ENCODE measurements around the gene MEA1.
A peak's percentile ranks its signal among the peaks of the same experiment; 100 is the strongest.
"Not testable (repeated sequence)": the region's sequence is repeated elsewhere in the genome, so short reads cannot be mapped to it uniquely, and the experiment has no call there.

Gene MEA1

DNA sequence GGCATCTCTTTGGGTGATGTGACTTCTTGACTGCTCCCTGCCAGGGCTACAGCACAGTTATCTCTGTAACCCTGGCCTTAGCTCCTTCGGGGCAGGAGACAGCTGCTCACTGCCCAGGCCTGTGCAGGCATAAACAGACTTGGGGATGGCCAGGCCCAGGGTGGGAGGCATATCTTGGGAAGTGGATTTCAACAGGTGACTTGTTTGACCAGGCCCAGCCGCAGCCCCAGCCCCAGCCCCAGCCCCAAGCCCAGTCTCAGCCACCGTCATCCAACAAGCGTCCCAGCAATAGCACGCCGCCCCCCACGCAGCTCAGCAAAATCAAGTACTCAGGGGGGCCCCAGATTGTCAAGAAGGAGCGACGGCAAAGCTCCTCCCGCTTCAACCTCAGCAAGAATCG lies 7.5 kb downstream of the MEA1 start:
- DNase-seq (ENCODE audit: low spot score in 2 of 2) (no peak), ATAC-seq (no peak)
- Mint-ChIP-seq H3K4me3 (no peak overlapping the region), H3K36me3 (peaks cover 79% of the 10 kb centered on the region), H3K27ac (no peak overlapping the region), H3K9me3 (no peaks in the 10 kb centered on the region), H3K4me1 (peaks cover under 1% of the 10 kb centered on the region)

DNA sequence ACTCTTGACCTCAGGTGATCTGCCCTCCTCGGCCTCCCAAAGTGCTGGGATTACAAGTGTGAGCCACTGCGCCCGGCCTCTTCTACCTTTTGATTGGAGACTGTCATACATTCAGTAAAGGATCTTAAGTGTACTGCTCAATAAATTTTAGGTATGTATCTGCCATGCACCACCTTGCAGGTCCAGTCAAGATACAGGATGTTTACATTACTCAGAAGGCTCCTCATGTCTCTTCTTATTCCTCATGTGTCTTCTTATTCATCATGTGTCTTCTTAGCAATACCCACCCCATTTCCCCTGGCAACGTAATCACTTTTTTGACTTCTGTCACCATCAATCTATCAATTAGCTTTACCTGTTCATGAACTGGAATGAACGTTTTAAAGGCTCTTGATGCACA lies 7.9 kb downstream of the MEA1 start:
- ATAC-seq = no peak
- no peaks in the 10 kb centered on the region for H3K4me1 Mint-ChIP-seq
- no peak for DNase-seq (ENCODE audit: low spot score in 2 of 2)
- H3K9me3 Mint-ChIP-seq = no peaks in the 10 kb centered on the region
- no peak overlapping the region for H3K27ac Mint-ChIP-seq
- H3K4me3 Mint-ChIP-seq = no peak overlapping the region
- H3K36me3 Mint-ChIP-seq = peaks cover 75% of the 10 kb centered on the region

DNA sequence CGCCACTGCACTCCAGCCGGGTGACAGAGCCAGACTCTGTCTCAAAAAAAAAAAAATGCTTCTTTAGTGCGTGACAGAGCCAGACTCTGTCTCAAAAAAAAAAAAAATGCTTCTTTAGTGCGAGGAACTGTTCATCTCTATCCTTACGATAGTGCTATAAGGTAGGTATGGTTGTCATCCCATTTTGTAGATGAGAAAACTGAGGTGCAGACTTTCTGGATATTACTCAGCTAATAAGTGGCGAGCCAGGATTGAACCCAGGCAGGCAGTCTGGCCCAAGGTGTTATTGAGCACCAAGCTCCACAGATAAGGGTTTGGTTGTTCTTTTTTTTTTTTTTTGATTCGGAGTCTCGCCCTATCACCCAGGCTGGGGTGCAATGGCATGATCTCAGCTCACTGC lies 11.9 kb downstream of the MEA1 start:
- no peaks in the 10 kb centered on the region for H3K9me3 Mint-ChIP-seq
- no peak overlapping the region for H3K27ac Mint-ChIP-seq
- H3K4me3 Mint-ChIP-seq = no peak overlapping the region
- H3K4me1 Mint-ChIP-seq = no peaks in the 10 kb centered on the region
- no peak for ATAC-seq
- DNase-seq (ENCODE audit: low spot score in 2 of 2) = no peak
- H3K36me3 Mint-ChIP-seq = peaks cover 38% of the 10 kb centered on the region

GRCh38 chr6:42998205-42998604 lies 15.5 kb downstream of the MEA1 start:
- H3K4me1 Mint-ChIP-seq, H3K27ac Mint-ChIP-seq: not testable (repeated sequence)
- peaks cover 11% of the 10 kb centered on the region for H3K36me3 Mint-ChIP-seq

GRCh38 chr6:42996513-42996912 lies 17.2 kb downstream of the MEA1 start:
- Mint-ChIP-seq H3K36me3 (peaks cover 11% of the 10 kb centered on the region), H3K9me3 (no peaks in the 10 kb centered on the region), H3K27ac (no peak overlapping the region)

More at GRCh38 chr6:42998205-42998604, 15.5 kb downstream of the MEA1 start:
- not testable (repeated sequence) for H3K4me3 Mint-ChIP-seq; DNase-seq (ENCODE audit: low spot score in 2 of 2); ATAC-seq; H3K9me3 Mint-ChIP-seq

GRCh38 chr6:42993445-42993844 lies 20.3 kb downstream of the MEA1 start:
- ATAC-seq (no peak), DNase-seq (ENCODE audit: low spot score in 2 of 2) (no peak)
- Mint-ChIP-seq H3K27ac (peak overlapping the region; percentile 20), H3K36me3 (peaks cover 35% of the 10 kb centered on the region), H3K4me3 (no peak overlapping the region), H3K9me3 (no peaks in the 10 kb centered on the region), H3K4me1 (peaks cover 6% of the 10 kb centered on the region)

More at GRCh38 chr6:42996513-42996912, 17.2 kb downstream of the MEA1 start:
- no peaks in the 10 kb centered on the region for H3K4me1 Mint-ChIP-seq
- no peak for ATAC-seq
- no peak overlapping the region for H3K4me3 Mint-ChIP-seq
- no peak for DNase-seq (ENCODE audit: low spot score in 2 of 2)

- DNase-seq (ENCODE audit: low spot score in 2 of 2) = no peak
- H3K4me1 Mint-ChIP-seq = peaks cover 40% of the 10 kb centered on the region
- H3K36me3 Mint-ChIP-seq = peaks cover 39% of the 10 kb centered on the region
- no peaks in the 10 kb centered on the region for H3K9me3 Mint-ChIP-seq
- peak overlapping the region; percentile 60 for H3K27ac Mint-ChIP-seq
- ATAC-seq = no peak
- H3K4me3 Mint-ChIP-seq = no peak overlapping the region
Measured at GRCh38 chr6:42989923-42990322, 23.8 kb downstream of the MEA1 start.

DNA sequence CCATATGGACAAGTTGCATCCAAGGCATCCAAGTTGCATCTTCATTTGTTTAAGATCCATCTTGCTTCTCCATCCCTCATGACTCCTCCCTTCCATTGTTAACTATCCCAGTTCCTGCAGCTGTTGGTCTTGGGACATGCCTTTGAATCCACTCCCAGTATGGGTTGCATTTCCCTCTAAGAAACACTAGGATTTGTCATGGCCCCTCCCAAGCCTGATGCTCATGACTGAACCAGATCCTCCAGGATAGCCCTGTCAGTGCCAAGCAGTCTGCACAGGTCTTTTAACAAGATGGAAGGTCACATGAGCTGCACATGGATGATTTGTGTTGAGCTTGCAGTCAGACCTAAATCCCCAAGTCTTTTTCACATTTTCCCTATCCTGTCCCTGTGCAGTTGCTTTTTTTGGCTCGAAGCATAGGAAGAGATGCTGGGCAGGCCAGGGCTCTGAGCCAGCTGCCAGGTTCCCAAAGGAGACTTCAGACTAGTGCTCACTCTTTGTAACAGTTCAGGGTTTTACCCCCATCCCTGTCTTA lies 25.2 kb downstream of the MEA1 start:
- H3K4me1 Mint-ChIP-seq = peaks cover 48% of the 10 kb centered on the region
- no peak overlapping the region for H3K4me3 Mint-ChIP-seq
- no peak for ATAC-seq
- no peak for DNase-seq (ENCODE audit: low spot score in 2 of 2)
- peaks cover 46% of the 10 kb centered on the region for H3K36me3 Mint-ChIP-seq
- H3K27ac Mint-ChIP-seq = no peak overlapping the region
- no peaks in the 10 kb centered on the region for H3K9me3 Mint-ChIP-seq

DNA sequence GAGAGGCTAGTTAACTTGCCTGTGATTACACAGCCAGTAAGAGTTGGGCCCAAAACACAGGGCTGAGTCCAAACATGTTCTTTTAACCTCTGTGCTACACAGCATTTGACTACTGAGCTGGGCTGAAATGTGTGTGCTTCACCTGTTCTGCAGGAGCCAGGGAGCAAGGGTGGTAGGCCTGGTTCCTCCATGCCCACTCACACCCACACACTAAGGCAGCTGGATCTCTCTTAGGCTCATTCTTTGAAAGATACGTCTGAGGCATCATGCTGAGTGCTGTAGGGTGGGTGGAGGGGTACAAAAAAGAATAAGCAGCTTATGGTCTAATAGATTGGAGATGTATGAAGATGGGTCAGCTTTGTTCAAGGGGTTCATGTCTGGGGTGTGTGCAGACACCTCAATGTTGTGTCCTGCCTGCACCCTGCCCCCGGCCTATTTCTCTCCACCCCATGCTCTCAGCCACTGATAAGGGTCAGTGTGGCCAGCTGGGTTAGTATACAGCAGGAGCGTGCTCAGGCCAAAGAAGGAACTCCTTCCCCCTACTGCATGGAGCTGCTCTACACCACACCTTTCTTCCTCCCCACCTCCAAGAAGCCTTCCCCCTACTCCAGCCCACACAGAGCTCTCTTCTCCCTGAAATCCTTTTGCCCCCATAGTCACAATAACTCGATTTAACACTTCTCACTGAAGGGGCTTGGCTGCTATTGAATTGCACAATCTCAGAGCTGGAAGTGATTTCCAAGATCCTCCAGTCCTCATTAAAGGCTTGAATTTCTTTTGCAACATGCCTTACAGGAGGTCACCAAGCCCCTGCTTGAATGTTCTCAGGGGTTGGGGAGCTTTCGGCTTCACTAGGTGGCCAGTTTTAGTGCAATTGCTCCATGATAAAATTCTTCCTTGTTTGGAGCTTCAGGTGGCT lies 26.0 kb downstream of the MEA1 start:
- Mint-ChIP-seq H3K9me3 (no peaks in the 10 kb centered on the region), H3K4me3 (no peak overlapping the region), H3K36me3 (peaks cover 43% of the 10 kb centered on the region), H3K4me1 (peaks cover 50% of the 10 kb centered on the region), H3K27ac (peak overlapping the region; percentile 95)
- no peak for ATAC-seq
- no peak for DNase-seq (ENCODE audit: low spot score in 2 of 2)

DNA sequence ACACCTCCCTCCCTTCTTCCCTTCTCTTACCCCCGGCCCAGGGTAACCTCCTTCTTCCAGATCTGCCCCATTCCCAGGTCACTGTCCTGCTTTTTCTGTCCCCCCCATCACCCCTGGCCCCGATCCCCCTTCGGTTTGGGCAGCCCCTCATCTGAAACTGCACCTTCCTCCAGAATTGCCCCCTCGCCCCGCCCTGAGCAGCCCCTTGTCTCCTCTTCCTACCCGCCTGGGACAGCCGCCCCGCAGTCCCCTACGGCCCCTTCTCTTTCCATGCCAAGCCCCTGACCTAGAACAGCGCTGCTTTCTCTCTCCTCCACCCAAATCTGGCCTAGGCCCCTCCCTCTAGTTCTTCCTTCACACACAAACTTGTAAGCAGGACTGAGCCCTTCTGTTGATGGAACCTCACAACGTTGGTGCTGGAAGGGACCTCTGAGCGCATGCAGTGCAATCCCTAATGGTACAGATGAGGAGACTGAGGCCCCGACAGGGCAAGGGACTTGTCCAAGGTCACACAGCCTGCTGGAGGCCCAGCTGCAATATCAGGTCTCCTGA lies 28.7 kb downstream of the MEA1 start:
- peaks cover 51% of the 10 kb centered on the region for H3K4me1 Mint-ChIP-seq
- H3K27ac Mint-ChIP-seq = peak overlapping the region; percentile 95
- H3K9me3 Mint-ChIP-seq = no peaks in the 10 kb centered on the region
- DNase-seq (ENCODE audit: low spot score in 2 of 2) (peak; percentile 5 to 59), ATAC-seq (no peak)
- H3K36me3 Mint-ChIP-seq = peaks cover 23% of the 10 kb centered on the region
- H3K4me3 Mint-ChIP-seq = peak overlapping the region; percentile 98

GRCh38 chr6:42984001-42984923 lies 29.5 kb downstream of the MEA1 start, which contains the start of gene PPP2R5D:
Gene PPP2R5D, plus strand, starts transcription at chr6:42984570. Its CDS starts 108 bp downstream, at chr6:42984678.
- Mint-ChIP-seq H3K27ac (peak within 1 kb of the TSS; percentile 95), H3K4me3 (peak within 1 kb of the TSS; percentile 98), H3K9me3 (no peaks in the 10 kb centered on the region), H3K36me3 (peaks cover 17% of the 10 kb centered on the region), H3K4me1 (peaks cover 59% of the 10 kb centered on the region)
- peak; percentile 94 for ATAC-seq
- peak; percentile 78 to 96 for DNase-seq (ENCODE audit: low spot score in 2 of 2)

DNA sequence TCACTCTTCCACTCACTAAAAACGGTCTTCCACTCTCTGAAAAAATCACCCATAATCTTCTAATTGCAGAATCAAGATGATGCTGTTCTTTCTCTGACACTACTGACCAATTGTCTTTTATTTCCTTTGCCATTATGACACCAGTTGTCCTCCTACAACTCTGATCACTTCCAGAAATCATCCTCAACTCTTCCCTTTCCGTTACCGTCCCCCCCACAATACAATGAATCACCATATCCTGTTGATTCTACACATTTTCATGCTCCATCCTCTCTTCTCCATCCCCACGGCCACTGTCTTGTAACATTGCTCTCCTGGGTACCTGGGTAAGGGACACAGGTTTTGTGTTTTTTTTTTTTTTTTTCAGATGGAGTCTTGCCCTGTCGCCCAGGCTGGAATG lies 31.9 kb downstream of the MEA1 start:
- ATAC-seq (no peak), DNase-seq (ENCODE audit: low spot score in 2 of 2) (no peak)
- peak overlapping the region; percentile 20 for H3K27ac Mint-ChIP-seq
- H3K36me3 Mint-ChIP-seq = peaks cover 35% of the 10 kb centered on the region
- no peak overlapping the region for H3K4me3 Mint-ChIP-seq
- H3K9me3 Mint-ChIP-seq = no peaks in the 10 kb centered on the region
- peaks cover 51% of the 10 kb centered on the region for H3K4me1 Mint-ChIP-seq

DNA sequence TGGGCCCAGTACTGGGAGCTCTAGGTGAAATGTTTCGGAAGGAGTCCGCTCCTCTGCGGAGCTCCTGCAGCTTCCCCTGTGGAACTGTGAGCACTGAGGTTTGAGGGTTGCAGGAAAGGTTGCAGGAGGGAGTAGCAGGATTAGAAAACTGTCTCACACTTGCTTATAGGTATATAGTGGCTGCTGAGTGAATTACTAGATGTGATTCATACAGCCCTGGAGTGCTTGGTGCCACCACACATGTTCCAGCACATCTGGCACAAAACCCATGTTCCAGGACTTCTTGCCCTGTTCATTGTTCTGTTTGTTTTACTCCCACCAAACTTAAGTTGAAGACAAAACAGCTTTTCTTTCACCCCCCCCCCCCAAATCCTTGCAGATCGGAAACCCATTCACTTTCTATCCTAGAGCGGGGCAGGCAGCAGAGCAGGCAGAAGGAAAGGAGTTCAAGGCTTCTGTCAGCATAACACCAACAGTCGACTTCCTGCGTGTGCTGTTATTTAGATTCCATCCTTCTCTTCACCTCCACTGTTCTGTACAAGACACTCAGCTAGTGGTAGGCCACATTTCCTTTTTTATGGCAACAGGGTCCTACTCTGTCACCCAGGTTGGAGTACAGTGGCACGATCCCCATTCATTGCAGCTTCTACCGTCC lies 34.1 kb downstream of the MEA1 start:
- ATAC-seq (peak; percentile 52), DNase-seq (ENCODE audit: low spot score in 2 of 2) (no peak)
- peak overlapping the region; percentile 97 for H3K27ac Mint-ChIP-seq
- peaks cover 43% of the 10 kb centered on the region for H3K4me1 Mint-ChIP-seq
- peaks cover 41% of the 10 kb centered on the region for H3K36me3 Mint-ChIP-seq
- H3K4me3 Mint-ChIP-seq = peak overlapping the region; percentile 93
- no peaks in the 10 kb centered on the region for H3K9me3 Mint-ChIP-seq

DNA sequence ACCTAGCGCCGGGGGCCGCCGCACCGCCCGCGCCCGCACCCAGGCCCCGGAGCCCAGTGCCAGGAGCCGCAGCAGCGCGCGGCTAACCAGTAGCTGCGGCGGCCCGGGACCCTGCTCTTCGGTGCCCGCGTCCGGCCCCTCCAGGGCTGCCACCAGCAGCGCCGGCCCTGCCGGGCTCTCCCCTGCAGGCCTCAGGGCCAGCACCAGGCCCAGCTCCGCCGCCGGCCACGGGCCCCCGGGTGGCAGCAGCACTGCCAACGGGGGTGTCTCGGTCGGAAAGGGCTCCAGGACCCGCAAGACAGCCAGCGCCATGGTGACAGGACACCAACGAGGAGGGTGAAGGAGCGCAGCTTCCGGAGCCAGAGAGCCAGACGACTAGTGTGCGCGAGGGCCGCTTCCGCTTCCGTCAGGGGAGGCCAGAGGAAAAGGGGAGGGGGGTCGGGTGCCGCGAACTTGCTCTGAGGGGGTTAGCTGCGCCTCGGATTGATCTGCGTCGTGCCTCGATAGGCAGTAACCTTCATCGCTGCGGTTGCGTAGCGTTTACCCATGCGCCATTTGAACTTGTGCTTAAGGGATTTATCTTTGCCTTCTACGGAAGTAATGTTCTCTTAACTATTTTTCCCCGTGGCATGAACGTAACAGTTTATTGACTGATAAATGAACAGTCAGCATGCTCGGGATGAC lies 34.8 kb downstream of the MEA1 start, which contains the start of gene PEX6:
Gene PEX6 (minus strand): TSS at position 343 of the 684 bp plus-strand sequence. CDS start 31 bp downstream, at position 312.
- ATAC-seq = peak; percentile 97
- Mint-ChIP-seq H3K36me3 (peaks cover 39% of the 10 kb centered on the region), H3K27ac (peak within 1 kb of the TSS; percentile 97), H3K4me3 (peak within 1 kb of the TSS; percentile 93), H3K4me1 (peaks cover 41% of the 10 kb centered on the region), H3K9me3 (no peaks in the 10 kb centered on the region)
- peak; percentile 80 to 94 for DNase-seq (ENCODE audit: low spot score in 2 of 2)
